SK-N-SH (cell line): ENCODE measurements around the gene ROBO3. TPM values are rescaled to one million over a fixed set of nuclear protein-coding genes. Genes with fewer than 3 reads are reported as not detected.
A peak's percentile ranks its signal among the peaks of the same experiment; 100 is the strongest.

Experiments
- CTCF ChIA-PET: fragments of 300-600, 350-600 bp; formaldehyde crosslinking; extraction: SDS; loops from one replicate; lab custom pipeline; 2021; lab: Yijun Ruan, JAX
- POLR2A ChIA-PET: fragments of 350-600 bp; sonication (Branson Sonifier 250); formaldehyde crosslinking; extraction: SDS; loops from one replicate; lab custom pipeline; 2020; ENCODE audit warnings: antibody characterized with exemption, inconsistent platforms; lab: Yijun Ruan, JAX
- DNase-seq: peaks from one replicate; pipeline ENCODE4 v3.0.0; 2012
- H2AFZ ChIP-seq: fragments of 200-600 bp; sonication (generic); 2 replicates; pipeline ENCODE4 v1.8.1; 2016; ENCODE audit warnings: antibody characterized with exemption, mild to moderate bottlenecking, low read depth
- H3F3A ChIP-seq: fragments of 200-600 bp; sonication (generic); replicated peaks from 2 replicates; pipeline ENCODE3; 2016; ENCODE audit warnings: antibody characterized with exemption, mild to moderate bottlenecking; ENCODE audit not compliant: insufficient read depth
- H3K27ac ChIP-seq, 2 experiments: fragments of 200-500 bp in 1 of 2; fragments of 200-600 bp in 1 of 2; sonication (Bioruptor generic) in 1 of 2; sonication (generic), shearing (Covaris generic) in 1 of 2; 2 replicates each; pipeline versions ENCODE4 v1.5.1 to v1.6.1; 2014 to 2016; ENCODE audit warnings: low read depth in 2 of 2, inconsistent platforms in 1 of 2, low read length in 1 of 2, mild to moderate bottlenecking in 1 of 2, mixed read lengths in 1 of 2
- H3K27me3 ChIP-seq: fragments of 200-600 bp; sonication (generic), shearing (Covaris generic); 2 replicates; pipeline ENCODE4 v1.6.1; 2016; ENCODE audit warnings: mixed run types; ENCODE audit not compliant: insufficient read depth
- H3K36me3 ChIP-seq, 2 experiments: fragments of 200-500 bp in 1 of 2; fragments of 200-600 bp in 1 of 2; sonication (Bioruptor generic) in 1 of 2; sonication (generic) in 1 of 2; replicated peaks in 1 of 2; 2 replicates each; pipeline versions ENCODE3 to v1.5.1; 2014 to 2016; ENCODE audit warnings: low read length in 1 of 2, mild to moderate bottlenecking in 1 of 2; ENCODE audit not compliant: insufficient read depth in 2 of 2, control insufficient read depth in 1 of 2
- H3K4me1 ChIP-seq, 2 experiments: fragments of 200-500 bp in 1 of 2; fragments of 200-600 bp in 1 of 2; sonication (Bioruptor generic) in 1 of 2; sonication (generic), shearing (Covaris generic) in 1 of 2; 2 replicates each; pipeline versions ENCODE4 v1.5.1 to v1.6.1; 2014 to 2016; ENCODE audit warnings: low read depth in 1 of 2, low read length in 1 of 2, mixed run types in 1 of 2; ENCODE audit not compliant: insufficient read depth in 2 of 2, control insufficient read depth in 1 of 2
- H3K4me2 ChIP-seq: fragments of 200-600 bp; sonication (generic), shearing (Covaris generic); 2 replicates; pipeline ENCODE4 v1.6.1; 2017; ENCODE audit warnings: mixed run types
- H3K4me3 ChIP-seq, 2 experiments: fragments of 200-500 bp in 1 of 2; fragments of 200-600 bp in 1 of 2; sonication (Bioruptor generic) in 1 of 2; sonication (generic), shearing (Covaris generic) in 1 of 2; 2 replicates each; pipeline versions ENCODE4 v1.5.1 to v1.8.1; 2014 to 2016; ENCODE audit warnings: low read depth in 2 of 2, inconsistent platforms in 1 of 2, low read length in 1 of 2, mild to moderate bottlenecking in 1 of 2, mixed read lengths in 1 of 2, moderate library complexity in 1 of 2
- H3K79me2 ChIP-seq: fragments of 200-600 bp; sonication (generic); 2 replicates; pipeline ENCODE4 v1.8.1; 2017; ENCODE audit warnings: mild to moderate bottlenecking; ENCODE audit not compliant: insufficient read depth
- H3K9ac ChIP-seq: fragments of 200-600 bp; sonication (generic); 2 replicates; pipeline ENCODE4 v1.6.1; 2017; ENCODE audit warnings: mixed run types
- H3K9me2 ChIP-seq: fragments of 200-600 bp; sonication (generic); 2 replicates; pipeline ENCODE4 v1.6.1; 2017; ENCODE audit warnings: mixed run types
- H3K9me3 ChIP-seq: fragments of 200-600 bp; sonication (generic); 2 replicates; pipeline ENCODE4 v1.6.1; 2017; ENCODE audit warnings: mixed run types, mild to moderate bottlenecking, moderate library complexity
- H4K20me1 ChIP-seq: fragments of 200-600 bp; sonication (generic); 2 replicates; pipeline ENCODE4 v1.6.1; 2017; ENCODE audit warnings: mild to moderate bottlenecking, mixed run types; ENCODE audit not compliant: insufficient read depth
- ELF1 ChIP-seq: IDR thresholded peaks from 2 replicates; pipeline ENCODE4 v1.4.0; 2012
- FOXJ3 ChIP-seq: sonication (generic); formaldehyde crosslinking; IDR thresholded peaks from 2 replicates; pipeline ENCODE4 v1.5.1; 2020; ENCODE audit warnings: mild to moderate bottlenecking, missing genetic modification reagents
- GATA2 ChIP-seq: sonication (generic); formaldehyde crosslinking; IDR thresholded peaks from 2 replicates; pipeline ENCODE4 v1.5.0; 2020; ENCODE audit warnings: mild to moderate bottlenecking, missing genetic modification reagents
- MEF2A ChIP-seq: IDR thresholded peaks from 2 replicates; pipeline ENCODE4 v1.4.0; 2012; ENCODE audit warnings: low read depth, borderline replicate concordance
- MXI1 ChIP-seq: IDR thresholded peaks from 2 replicates; pipeline ENCODE4 v1.6.1; 2012; ENCODE audit warnings: mild to moderate bottlenecking, low read depth, low read length, improper control_type of control experiment
- RAD21 ChIP-seq: IDR thresholded peaks from 2 replicates; pipeline ENCODE4 v1.6.1; 2012; ENCODE audit warnings: mild to moderate bottlenecking, low read length
- RCOR1 ChIP-seq: fragments of 150-350 bp; IDR thresholded peaks from 2 replicates; pipeline ENCODE4 v1.6.1; 2017; ENCODE audit warnings: antibody characterized with exemption, low read length
- RXRA ChIP-seq: IDR thresholded peaks from 2 replicates; pipeline ENCODE4 v1.4.0; 2012; ENCODE audit warnings: low read depth, mild to moderate bottlenecking, borderline replicate concordance
- SMC3 ChIP-seq: IDR thresholded peaks from 2 replicates; pipeline ENCODE4 v1.6.1; 2012; ENCODE audit warnings: low read depth, low read length, improper control_type of control experiment
- TEAD4 ChIP-seq: IDR thresholded peaks from 2 replicates; pipeline ENCODE4 v1.4.0; 2012; ENCODE audit warnings: mild to moderate bottlenecking, borderline replicate concordance; ENCODE audit not compliant: insufficient read depth
- WGBS: methylation state at CpG from one replicate; pipeline ENCODE4 v1.1.6; 2017; ENCODE audit warnings: low lambda C conversion rate; 5-methylcytosine and 5-hydroxymethylcytosine counted together
- polyA plus RNA-seq, 3 experiments: library from polyadenylated mRNA; depleted of rRNA; stranded (reverse); fragments of >200 nt; gene quantifications; 2 replicates each; pipeline ENCODE4 v1.2.3, GENCODE V29; 2012
- TF ChIP-seq, protein P1 (sequence below): fragments of 150-350 bp; IDR thresholded peaks from 2 replicates; pipeline ENCODE4 v1.6.1; 2017; ENCODE audit warnings: antibody characterized with exemption, low read length, low read depth, borderline replicate concordance
- TF ChIP-seq, protein P2 (sequence below): IDR thresholded peaks from 2 replicates; pipeline ENCODE4 v1.4.0; 2012; ENCODE audit warnings: low read depth, borderline replicate concordance
- TF ChIP-seq, protein P3 (sequence below): IDR thresholded peaks from 2 replicates; pipeline ENCODE4 v1.4.0; 2012; ENCODE audit warnings: low read depth
- TF ChIP-seq, protein P4 (sequence below): IDR thresholded peaks from 2 replicates; pipeline ENCODE4 v1.4.0; 2012; ENCODE audit warnings: low read depth, borderline replicate concordance
- TF ChIP-seq, protein P5 (sequence below): fragments of 150-350 bp; IDR thresholded peaks from 2 replicates; pipeline ENCODE4 v1.6.1; 2016; ENCODE audit warnings: mild to moderate bottlenecking, low read depth, low read length
- TF ChIP-seq, protein P6 (sequence below): fragments of 200-600 bp; sonication (generic); IDR thresholded peaks from 2 replicates; pipeline ENCODE4 v1.6.1; 2017; ENCODE audit warnings: antibody characterized with exemption, mild to moderate bottlenecking, moderate library complexity

The ROBO3 gene
- polyA plus RNA-seq, 1 of the 3 experiments (the other 2 are of a cell fraction) = 59.8 TPM

- ChIA-PET POLR2A (no interaction called here), CTCF (interaction anchor here (0.9 to 7.4 kb wide), 12 partner anchors 9 to 221 kb away, joined by 3 to 220 read pairs (median 19); partner anchors contain the start of genes ESAM, SIAE and SPA17)
- DNase-seq = no peak
- Histone ChIP-seq H3K9me3 (no peaks in the 10 kb centered on the region), H3K4me1 (peaks cover 4 to 32% of the 10 kb centered on the region in 2 experiments; a peak in 1 of 4 replicates), H3F3A (no peaks in the 10 kb centered on the region), H3K4me3 (no peak overlapping the region), H3K27me3 (peaks cover 82% of the 10 kb centered on the region), H3K27ac (no peak overlapping the region), H3K9ac (no peak overlapping the region), H4K20me1 (no peaks in the 10 kb centered on the region), H3K9me2 (no peaks in the 10 kb centered on the region), H3K4me2 (peak overlapping the region; percentile 92; the same call in 1 of the 2 replicates), H3K79me2 (no peaks in the 10 kb centered on the region), H2AFZ (no peak overlapping the region), H3K36me3 (no peaks in the 10 kb centered on the region)
- 3% methylated on average over 9 of the region's 9 CpGs for WGBS
- no peak for TF ChIP-seq MEF2A
- TF ChIP-seq, protein P1, sequence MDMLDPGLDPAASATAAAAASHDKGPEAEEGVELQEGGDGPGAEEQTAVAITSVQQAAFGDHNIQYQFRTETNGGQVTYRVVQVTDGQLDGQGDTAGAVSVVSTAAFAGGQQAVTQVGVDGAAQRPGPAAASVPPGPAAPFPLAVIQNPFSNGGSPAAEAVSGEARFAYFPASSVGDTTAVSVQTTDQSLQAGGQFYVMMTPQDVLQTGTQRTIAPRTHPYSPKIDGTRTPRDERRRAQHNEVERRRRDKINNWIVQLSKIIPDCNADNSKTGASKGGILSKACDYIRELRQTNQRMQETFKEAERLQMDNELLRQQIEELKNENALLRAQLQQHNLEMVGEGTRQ = no peak
- TF ChIP-seq ELF1 = no peak
- TF ChIP-seq FOXJ3 (CRISPR knock-in tag) = no peak
Observed at GRCh38 chr11:124864892-124865180, 396 bp upstream of the ROBO3 start.

- Histone ChIP-seq H3K4me2 (peak overlapping the region; percentile 92), H3K27me3 (peaks cover 77% of the 10 kb centered on the region), H3K36me3 (no peaks in the 10 kb centered on the region), H3K9me2 (no peaks in the 10 kb centered on the region), H3K27ac (no peak overlapping the region), H3K79me2 (no peaks in the 10 kb centered on the region), H2AFZ (peak overlapping the region; percentile 78; the same call in 1 of the 2 replicates), H3K9ac (no peak overlapping the region), H3F3A (no peaks in the 10 kb centered on the region), H4K20me1 (no peaks in the 10 kb centered on the region), H3K4me3 (peak overlapping the region; percentile 43 to 64), H3K9me3 (no peaks in the 10 kb centered on the region), H3K4me1 (peaks cover 4 to 30% of the 10 kb centered on the region in 2 experiments; a peak in 1 of 4 replicates)
- POLR2A ChIA-PET = interaction anchor here (0.6 to 1.4 kb wide), 3 partner anchors 10 to 230 kb away, joined by 3 to 4 read pairs (median 3); partner anchors contain the start of genes SIAE and SPA17
- TF ChIP-seq, protein P2, sequence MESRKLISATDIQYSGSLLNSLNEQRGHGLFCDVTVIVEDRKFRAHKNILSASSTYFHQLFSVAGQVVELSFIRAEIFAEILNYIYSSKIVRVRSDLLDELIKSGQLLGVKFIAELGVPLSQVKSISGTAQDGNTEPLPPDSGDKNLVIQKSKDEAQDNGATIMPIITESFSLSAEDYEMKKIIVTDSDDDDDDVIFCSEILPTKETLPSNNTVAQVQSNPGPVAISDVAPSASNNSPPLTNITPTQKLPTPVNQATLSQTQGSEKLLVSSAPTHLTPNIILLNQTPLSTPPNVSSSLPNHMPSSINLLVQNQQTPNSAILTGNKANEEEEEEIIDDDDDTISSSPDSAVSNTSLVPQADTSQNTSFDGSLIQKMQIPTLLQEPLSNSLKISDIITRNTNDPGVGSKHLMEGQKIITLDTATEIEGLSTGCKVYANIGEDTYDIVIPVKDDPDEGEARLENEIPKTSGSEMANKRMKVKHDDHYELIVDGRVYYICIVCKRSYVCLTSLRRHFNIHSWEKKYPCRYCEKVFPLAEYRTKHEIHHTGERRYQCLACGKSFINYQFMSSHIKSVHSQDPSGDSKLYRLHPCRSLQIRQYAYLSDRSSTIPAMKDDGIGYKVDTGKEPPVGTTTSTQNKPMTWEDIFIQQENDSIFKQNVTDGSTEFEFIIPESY = no peak
- TF ChIP-seq, protein P3, sequence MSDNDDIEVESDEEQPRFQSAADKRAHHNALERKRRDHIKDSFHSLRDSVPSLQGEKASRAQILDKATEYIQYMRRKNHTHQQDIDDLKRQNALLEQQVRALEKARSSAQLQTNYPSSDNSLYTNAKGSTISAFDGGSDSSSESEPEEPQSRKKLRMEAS = peak; percentile 86
- no peak for TF ChIP-seq GATA2 (CRISPR knock-in tag)
- TF ChIP-seq RCOR1 = no peak
- no peak for TF ChIP-seq RXRA
- TF ChIP-seq, protein P4, sequence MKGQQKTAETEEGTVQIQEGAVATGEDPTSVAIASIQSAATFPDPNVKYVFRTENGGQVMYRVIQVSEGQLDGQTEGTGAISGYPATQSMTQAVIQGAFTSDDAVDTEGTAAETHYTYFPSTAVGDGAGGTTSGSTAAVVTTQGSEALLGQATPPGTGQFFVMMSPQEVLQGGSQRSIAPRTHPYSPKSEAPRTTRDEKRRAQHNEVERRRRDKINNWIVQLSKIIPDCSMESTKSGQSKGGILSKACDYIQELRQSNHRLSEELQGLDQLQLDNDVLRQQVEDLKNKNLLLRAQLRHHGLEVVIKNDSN = no peak
- no peak for TF ChIP-seq TEAD4
- TF ChIP-seq SMC3 = peak; percentile 35; the same call in 1 of the 2 replicates
- TF ChIP-seq, protein P5, sequence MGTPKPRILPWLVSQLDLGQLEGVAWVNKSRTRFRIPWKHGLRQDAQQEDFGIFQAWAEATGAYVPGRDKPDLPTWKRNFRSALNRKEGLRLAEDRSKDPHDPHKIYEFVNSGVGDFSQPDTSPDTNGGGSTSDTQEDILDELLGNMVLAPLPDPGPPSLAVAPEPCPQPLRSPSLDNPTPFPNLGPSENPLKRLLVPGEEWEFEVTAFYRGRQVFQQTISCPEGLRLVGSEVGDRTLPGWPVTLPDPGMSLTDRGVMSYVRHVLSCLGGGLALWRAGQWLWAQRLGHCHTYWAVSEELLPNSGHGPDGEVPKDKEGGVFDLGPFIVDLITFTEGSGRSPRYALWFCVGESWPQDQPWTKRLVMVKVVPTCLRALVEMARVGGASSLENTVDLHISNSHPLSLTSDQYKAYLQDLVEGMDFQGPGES = no peak
- TF ChIP-seq, protein P6, sequence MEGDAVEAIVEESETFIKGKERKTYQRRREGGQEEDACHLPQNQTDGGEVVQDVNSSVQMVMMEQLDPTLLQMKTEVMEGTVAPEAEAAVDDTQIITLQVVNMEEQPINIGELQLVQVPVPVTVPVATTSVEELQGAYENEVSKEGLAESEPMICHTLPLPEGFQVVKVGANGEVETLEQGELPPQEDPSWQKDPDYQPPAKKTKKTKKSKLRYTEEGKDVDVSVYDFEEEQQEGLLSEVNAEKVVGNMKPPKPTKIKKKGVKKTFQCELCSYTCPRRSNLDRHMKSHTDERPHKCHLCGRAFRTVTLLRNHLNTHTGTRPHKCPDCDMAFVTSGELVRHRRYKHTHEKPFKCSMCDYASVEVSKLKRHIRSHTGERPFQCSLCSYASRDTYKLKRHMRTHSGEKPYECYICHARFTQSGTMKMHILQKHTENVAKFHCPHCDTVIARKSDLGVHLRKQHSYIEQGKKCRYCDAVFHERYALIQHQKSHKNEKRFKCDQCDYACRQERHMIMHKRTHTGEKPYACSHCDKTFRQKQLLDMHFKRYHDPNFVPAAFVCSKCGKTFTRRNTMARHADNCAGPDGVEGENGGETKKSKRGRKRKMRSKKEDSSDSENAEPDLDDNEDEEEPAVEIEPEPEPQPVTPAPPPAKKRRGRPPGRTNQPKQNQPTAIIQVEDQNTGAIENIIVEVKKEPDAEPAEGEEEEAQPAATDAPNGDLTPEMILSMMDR = peak; percentile 83
- TF ChIP-seq RAD21 = peak; percentile 46
- no peak for TF ChIP-seq MXI1
- CTCF ChIA-PET = interaction anchor here (0.6 to 7.4 kb wide), 63 partner anchors 9 to 725 kb away, joined by 3 to 220 read pairs (median 5); partner anchors contain the start of genes ESAM, MSANTD2, ROBO4 and SIAE
- peak; percentile 91 for DNase-seq
- 3% methylated on average over 30 of the region's 62 CpGs for WGBS
Observed at GRCh38 chr11:124865902-124866851, 945 bp downstream of the ROBO3 start.
